GM21619 (cell line): ENCODE results near the gene ZSCAN2.

ENCODE experiments used
- ATAC-seq: cut with Tn5 transposase; IDR thresholded peaks from one replicate; pipeline ENCODE4 v1.9.1; 2021; ENCODE audit not compliant: unreplicated experiment

ZSCAN2 gene

DNA sequence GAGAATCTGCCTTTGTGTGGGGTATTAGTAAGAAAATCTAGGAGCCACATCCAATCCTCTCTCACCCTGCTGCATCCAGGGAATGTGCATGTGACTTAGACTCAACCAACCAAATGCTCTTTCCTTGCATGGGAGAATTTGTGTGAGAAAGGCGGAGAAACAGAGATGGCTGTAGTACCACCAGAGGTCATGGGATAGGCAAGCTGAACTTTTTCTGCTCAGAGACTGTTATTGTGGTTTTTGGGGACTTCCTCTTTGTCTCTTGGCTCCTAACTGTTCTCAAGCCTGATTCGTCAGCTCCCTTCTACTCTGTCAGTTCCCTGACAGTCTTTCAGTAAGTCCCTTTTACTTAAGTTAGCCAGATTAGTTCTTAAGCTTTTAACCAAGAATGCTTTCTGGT lies 2.6 kb upstream of the ZSCAN2 start:
- peak; percentile 39 for ATAC-seq

DNA sequence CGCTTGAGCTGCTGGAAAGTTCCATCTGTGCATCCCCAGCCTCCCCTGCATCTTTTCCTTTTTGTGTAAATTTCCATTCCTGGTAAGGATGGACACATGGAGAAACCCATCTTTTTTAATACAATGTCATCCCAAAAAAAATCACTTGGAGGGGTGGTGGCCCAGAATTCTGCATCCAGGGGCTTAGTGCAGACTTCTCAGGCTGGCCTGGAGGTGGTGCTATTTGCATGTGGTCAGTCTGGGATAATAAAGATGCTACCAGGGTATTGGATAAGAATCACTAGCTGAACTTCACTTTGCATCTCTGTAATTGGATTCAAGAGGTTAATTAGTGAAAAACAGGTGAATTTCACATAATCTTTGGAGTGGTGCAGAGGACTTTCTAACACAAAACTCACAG lies 1.8 kb upstream of the ZSCAN2 start:
- ATAC-seq = no peak

DNA sequence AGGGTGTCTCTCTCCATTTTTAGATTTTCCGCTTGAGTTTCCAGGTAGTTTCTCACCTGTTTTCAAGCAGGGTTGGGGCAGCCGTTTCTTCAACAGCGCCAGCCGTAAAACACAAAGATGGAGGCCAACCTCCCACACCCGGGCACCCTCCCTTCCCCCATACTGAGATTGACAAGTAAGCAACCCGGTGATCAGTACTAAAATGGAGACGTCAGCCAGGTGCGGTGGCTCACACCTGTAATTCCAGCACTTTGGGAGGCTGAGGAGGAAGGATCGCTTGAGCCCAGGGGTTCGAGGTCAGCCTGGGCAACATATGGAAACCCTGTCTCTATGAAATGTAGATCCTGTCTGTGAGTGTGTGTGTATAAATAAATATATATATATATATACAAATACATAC lies 903 bp upstream of the ZSCAN2 start:
- ATAC-seq = no peak

DNA sequence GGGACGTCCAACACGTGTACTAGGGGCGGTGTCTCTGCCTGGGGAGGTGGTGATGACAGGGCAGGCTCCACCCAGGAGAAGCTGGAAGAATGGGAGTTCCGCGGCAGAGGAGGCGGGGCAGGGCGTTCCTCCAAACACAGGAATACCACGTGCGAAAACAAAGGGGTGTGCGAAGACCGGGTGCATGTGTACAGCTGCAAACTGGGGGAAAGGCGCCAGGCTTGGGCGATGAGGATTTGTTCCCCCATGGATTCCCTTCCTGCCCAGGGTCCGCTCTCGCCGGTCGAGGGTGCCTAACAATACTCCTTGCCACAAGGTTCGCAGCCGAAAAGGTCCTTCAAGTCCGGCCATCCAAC lies 500 bp upstream of the ZSCAN2 start:
- ATAC-seq = peak; percentile 4

DNA sequence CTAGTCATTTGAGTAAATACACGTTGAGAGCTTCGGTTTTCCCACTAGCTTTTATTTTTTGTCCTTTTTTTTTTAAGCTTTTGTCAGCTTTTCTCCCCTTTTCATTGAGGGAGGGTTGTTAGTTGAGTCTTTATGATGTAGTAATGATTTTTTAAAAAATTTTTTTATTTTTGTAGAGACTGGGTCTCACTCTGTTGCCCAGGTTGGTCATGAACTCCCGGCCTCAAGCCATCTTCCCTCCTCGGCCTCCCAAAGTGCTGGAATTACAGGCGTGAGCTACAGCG lies 688 bp downstream of the ZSCAN2 start:
- no peak for ATAC-seq

DNA sequence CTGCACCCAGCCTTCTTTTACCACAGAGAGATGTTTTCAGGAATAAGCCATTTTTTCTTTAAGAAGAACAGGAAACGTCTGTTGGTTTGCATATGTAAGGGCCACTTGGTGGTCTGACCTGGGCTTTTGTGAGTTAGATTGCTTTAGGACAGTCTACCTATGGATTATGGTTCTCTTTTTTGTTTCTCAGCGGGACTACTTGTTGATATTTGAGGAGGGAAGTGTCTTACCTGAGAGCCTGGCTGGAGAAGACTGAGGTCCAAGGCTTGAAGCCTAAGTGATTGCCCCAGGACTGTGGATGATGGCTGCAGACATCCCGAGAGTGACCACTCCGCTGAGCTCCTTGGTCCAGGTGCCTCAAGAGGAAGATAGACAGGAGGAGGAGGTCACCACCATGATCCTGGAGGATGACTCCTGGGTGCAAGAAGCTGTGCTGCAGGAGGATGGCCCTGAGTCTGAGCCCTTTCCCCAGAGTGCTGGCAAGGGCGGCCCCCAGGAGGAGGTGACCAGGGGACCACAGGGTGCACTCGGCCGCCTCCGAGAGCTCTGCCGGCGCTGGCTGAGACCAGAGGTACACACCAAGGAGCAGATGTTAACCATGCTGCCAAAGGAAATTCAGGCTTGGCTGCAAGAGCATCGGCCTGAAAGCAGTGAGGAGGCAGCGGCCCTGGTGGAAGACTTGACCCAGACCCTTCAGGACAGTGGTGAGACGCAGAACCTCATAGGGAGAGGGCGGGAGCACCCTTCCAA lies 3.0 kb downstream of the ZSCAN2 start:
- no peak for ATAC-seq

DNA sequence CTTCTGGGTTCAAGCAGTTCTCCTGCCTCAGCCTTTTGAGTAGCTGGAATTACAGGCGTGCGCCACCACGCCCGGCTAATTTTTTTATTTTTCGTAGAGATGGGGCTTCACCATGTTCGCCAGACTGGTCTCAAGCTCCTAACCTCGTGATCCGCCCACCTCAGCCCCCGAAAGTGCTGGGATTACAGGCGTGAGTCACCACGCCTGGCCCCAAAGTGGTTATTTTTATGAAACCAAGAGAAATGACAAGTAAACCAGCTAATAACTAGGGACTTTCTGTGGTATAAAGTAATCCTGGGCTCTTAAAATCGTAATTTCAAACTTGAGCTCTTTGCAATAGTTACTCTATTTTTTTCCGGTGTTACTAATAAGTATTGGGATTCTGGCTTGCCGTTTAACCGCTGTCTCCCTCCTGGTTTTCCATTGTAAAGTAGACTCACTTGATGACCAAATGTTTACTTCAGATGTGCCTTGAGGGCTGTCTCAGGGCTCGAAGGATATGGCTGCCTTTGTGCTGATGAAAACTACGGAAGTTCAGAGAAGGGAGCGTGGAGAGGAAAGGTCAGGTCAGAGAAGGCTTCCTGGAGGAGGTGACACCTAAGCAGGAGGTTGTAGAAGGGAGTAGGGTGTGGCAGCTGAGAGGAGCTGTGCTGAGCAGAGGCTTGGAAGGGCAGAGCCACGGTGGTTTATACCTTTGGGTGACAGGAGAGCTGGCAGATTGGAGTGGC lies 4.2 kb downstream of the ZSCAN2 start:
- ATAC-seq = no peak

DNA sequence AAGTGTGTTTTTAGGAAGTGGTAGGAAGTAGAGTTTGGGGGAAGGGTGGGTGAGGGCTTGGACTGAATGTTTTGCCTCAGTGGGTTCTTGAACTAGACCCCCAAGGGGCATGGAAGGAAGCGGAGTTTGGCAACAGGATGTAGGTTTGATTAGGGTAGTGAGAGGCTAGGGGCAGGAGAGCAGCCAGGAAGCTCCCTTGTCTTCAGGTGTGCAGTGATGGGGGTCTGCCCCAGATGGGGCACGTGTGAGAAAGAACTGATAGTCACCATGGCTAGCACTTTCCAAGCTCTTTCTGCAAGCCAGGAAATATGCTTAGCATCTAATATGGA lies 4.7 kb downstream of the ZSCAN2 start:
- no peak for ATAC-seq

DNA sequence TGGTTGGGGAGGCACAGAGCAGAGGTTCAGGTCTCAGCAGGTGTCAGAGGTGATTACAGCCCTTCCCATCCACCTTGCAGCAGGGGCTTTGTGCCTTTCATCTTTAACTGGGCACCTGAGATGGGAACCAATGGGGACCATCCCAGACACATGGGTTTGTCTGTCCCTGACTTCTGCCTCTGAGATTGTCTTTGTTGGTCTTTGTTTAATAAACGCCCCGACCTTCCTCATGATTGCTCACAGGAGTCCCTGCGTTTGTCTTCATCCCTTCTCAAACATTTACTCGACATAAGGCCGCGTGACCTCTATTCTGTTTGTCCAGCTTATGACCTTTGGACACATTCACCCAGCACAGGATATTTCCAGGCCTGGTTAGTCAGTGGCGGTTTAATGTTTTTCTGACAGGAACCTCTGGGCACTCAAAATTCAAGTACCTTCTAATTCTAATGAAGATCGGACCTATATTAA lies 5.9 kb downstream of the ZSCAN2 start:
- no peak for ATAC-seq

DNA sequence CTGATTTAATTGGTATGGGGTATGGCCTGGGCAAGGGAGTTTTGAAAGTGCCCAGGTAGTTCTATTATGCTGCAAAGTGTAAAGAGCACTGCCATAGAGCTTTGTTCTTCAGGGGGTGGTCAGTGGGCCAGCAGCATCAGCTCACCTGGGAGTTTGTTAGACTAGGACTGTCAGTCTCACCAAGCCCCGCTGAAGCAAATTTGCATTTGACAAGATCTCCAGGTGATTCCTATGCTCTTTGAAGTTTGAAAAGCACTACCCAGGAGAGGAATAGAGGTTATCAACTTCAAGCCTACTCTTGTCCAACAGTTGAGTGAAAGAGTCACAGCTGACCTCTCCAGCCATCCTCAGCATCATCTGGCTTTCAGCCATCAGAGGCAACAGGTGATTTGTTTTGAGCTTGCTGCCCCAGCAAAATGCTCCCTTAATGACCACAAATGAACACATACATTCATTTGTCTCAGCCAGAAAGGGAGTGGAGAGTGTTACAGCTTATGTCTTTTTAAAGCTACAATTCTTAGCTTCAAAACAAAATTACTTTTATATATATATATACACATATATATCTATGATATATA lies 8.0 kb downstream of the ZSCAN2 start:
- no peak for ATAC-seq

DNA sequence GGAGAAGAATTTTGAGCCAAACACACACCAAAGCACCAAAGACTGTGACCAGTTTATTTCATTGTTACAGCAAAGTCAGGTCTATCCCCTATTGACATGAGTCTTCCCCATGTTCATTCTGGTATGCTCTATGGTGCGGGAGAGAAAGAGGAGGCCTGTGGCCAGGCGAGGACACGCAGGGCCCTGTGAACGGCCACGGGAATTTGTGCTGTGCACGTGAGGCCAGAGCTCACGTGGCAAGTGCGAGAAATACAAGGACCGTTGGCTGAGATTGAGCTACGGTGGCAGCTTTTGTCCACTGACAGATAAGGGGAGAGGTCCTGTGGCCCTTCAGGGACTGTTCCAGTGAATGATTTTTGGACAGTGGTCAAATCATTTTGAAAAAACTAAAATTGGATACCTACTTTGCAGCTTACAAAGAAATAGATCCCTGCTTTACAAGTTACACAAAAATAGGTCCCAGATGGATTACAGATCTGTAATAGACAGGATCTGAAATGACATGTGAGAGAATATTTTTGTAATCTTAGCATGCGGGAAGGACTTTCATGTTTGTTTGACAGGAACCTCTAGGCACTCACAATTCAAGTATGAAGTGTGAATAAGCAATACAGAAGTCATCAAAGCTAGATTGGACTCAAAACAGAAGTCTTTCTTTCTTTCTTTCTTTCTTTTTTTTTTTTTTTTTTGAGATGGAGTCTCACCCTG lies 9.2 kb downstream of the ZSCAN2 start:
- ATAC-seq = no peak

DNA sequence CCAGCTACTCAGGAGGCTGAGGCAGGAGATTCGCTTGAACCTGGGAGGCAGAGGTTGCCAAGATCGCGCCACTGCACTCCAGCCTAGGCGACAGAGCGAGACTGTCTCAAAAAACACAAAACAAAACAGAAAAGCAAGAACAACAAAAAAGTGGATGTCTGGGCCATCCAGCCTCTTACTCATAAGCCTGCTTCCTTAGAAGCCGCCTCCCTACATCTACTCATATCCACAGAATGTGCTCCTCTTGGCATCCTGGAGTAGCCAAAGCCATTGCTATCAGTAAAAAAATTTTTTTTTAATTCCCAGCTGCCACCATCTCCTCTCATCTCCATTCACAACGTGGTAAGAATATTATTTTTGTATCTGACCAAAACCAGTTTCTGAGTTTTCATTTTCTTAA lies 10.8 kb downstream of the ZSCAN2 start:
- ATAC-seq = no peak

DNA sequence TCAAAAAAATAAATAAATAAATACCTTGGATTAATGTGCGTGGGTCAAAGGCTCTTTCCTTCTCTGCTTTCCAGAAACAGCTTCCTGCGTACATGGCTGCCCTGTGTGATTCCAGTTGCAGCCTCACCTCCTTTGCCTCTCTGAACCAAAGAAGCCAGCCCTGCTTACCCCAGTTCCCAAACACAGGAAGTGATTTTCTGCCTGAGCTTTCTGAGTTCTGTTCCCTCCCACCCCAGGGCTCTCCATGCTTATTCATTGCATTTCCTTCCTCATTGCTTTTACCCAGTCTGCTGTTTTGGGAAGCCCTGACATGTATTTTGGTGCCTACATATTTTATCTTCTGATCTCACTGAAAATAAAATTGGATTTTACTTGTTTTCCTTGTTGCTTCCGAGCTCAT lies 15.4 kb downstream of the ZSCAN2 start:
- no peak for ATAC-seq

DNA sequence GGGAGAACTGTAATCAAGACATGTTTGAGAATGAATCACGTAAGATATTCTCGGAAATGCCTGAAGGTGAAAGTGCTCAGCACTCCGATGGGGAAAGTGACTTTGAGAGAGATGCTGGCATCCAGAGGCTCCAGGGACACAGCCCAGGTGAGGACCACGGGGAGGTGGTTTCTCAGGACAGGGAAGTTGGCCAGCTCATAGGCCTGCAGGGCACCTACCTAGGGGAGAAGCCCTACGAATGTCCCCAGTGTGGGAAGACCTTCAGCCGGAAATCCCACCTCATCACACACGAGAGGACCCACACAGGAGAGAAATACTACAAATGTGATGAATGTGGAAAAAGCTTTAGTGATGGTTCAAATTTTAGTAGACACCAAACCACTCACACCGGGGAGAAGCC lies 19.8 kb downstream of the ZSCAN2 start:
- no peak for ATAC-seq

DNA sequence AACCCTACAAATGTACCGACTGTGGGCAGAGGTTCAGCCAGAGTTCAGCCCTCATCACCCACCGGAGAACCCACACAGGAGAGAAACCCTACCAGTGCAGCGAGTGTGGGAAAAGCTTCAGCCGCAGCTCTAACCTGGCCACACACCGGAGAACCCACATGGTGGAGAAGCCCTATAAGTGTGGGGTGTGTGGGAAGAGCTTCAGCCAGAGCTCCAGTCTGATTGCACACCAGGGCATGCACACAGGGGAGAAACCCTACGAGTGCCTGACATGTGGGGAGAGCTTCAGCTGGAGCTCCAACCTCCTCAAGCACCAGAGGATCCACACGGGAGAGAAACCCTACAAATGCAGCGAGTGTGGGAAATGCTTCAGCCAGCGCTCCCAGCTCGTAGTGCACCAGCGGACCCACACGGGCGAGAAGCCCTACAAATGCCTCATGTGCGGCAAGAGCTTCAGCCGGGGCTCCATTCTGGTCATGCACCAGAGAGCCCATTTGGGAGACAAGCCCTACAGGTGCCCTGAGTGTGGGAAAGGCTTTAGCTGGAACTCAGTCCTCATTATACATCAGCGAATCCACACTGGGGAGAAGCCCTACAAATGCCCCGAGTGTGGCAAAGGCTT lies 20.7 kb downstream of the ZSCAN2 start:
- ATAC-seq = no peak

DNA sequence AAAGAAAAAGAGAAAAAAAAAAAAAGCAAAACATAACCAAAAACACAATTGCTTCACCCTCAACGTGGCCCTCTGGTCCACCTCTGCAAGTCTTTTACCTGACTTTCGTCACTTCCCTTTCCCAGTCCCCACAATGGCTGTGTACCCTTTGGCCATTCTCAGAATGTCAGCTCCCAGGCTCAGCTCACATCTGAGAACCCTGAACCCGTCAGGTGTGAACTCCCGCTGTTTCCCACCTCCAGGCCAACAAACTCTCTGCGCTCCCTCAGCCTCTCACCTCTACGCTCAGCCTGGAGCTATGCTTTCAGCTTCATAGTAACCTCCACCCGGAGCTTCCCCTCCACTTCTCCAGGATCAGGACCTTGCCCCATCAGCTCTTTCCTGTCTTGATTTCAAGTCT lies 23.6 kb downstream of the ZSCAN2 start:
- no peak for ATAC-seq

DNA sequence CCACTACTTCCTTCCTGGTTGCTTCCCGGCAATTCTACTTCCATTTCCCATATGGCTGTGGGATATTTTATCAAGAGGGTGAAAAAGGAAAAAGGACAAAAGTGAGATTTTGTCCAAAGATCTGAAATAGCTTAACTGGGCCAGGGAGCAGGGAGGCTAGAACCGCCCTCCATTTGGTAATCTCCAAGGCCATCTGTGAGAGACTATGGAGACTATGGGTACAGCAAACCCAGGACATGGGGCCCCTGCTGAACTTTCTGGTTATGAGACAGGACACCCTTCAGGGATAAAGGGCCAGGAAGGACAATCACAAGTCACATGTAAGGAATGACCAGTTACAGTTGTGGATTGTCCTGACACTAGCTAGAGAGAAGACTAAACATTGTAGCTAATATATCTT lies 24.3 kb downstream of the ZSCAN2 start:
- ATAC-seq = no peak

DNA sequence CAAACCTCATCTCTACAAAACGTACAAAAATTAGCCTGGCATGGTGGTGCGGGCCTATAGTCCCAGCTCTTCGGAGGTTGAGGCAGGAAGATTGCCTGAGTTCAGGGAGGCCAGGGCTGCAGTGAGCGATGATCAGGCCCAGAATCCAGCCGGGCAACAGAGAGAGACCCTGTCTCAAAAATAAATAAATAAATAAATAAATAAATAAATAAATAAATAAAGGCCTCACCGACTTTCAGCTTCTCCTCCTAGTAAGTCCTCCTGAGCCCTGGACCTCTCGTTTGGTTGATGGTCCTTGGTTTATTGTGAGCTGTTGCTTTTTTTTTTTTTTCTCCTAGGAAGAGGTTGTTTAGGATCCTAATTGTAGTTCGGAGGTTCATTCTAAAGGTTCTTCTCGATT lies 28.2 kb downstream of the ZSCAN2 start:
- no peak for ATAC-seq

DNA sequence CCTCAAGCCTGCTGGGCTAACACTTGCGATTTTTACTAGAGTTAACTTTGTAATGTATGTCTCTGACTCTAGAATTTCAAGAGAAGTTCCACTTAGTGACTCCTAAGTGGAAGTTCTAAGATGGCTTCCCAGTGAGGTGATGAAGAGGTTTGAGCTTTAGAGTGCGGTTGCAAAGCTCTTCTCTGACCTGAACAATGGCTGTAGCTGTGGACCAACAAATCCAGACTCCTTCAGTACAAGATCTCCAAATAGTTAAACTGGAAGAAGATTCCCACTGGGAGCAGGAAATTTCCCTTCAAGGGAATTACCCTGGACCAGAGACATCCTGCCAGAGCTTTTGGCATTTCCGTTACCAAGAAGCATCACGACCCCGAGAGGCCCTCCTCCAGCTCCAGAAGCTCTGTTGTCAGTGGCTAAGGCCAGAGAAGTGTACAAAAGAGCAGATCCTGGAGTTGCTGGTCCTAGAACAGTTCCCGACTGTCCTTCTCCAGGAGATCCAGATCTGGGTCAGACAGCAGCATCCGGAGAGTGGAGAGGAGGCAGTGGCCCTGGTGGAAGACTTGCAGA lies 31.0 kb downstream of the ZSCAN2 start:
- ATAC-seq = no peak

DNA sequence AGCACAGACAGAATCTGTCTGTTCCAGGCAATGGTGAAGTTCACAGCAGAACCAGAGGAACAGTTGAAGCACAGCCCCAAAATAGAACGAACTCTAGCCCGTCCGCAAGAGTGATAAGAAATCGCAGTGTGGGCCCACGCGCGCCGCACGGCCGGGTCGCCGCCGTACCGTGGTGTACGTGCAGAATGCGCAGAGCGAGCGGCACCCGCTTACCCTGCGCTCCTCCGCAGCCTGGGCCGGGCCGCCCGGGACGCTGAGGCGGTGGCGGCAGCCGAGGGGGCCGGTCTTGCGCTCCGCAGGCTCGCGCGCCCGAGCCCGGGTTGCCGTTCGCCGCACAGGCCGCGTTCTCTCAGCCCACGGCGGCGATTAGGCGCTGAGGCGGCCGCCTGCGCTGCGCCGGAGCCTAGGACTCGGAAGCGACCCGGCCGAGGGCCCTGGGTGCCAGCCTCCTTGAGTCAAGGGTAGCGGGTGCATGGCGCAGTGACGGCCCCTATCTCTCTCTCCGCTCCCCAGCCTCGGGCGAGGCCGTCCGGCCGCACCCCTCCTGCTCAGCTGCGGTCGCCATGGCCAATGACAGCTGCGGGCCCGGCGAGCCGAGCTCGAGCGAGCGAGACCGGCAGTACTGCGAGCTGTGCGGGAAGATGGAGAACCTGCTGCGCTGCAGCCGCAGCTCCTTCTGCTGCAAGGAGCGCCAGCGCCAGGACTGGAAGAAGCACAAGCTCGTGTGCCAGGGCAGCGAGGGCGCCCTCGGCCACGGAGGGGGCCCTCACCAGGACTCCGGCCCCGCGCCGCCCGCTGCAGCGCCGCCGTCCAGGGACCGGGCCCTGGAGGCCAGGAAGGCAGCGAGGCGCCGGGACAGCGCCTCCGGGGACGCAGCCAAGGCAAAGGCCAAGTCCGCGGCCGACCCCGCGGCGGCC lies 32.8 kb downstream of the ZSCAN2 start:
- ATAC-seq = peak; percentile 46
